Ovary (tissue), 9 donors: ENCODE measurements around the gene KCNN4. TPM values are rescaled to one million over a fixed set of nuclear protein-coding genes. Genes with fewer than 3 reads are reported as not detected.
A peak's percentile ranks its signal among the peaks of the same experiment; 100 is the strongest.

Source experiments
- DNase-seq, 5 donors: peaks; one replicate each; pipeline ENCODE4 v3.0.0-alpha.2; 2019 to 2020
- H3K27ac ChIP-seq, 2 donors: fragments of 200-600 bp; one replicate each; pipeline versions ENCODE4 v1.5.1 to v1.8.0; 2019 to 2022
- H3K27me3 ChIP-seq: fragments of 200-600 bp; one replicate; pipeline ENCODE4 v1.8.0; 2022
- H3K36me3 ChIP-seq: fragments of 200-600 bp; sonication (generic); one replicate; pipeline ENCODE4 v1.5.1; 2019
- H3K4me1 ChIP-seq: one replicate; pipeline ENCODE4 v1.8.1; 2013; ENCODE audit warnings: mild to moderate bottlenecking, moderate library complexity; ENCODE audit not compliant: insufficient read depth
- H3K4me3 ChIP-seq: fragments of 200-600 bp; sonication (generic); one replicate; pipeline ENCODE4 v1.5.1; 2017
- H3K9me3 ChIP-seq, 2 donors: fragments of 200-600 bp in 1 of 2; sonication (generic) in 1 of 2; one replicate each; pipeline versions ENCODE4 v1.5.1 to v1.8.1; 2013 to 2019; ENCODE audit warnings: mild to moderate bottlenecking in 1 of 2, moderate library complexity in 1 of 2
- CTCF ChIP-seq, 3 donors: fragments of 450-650 bp in 2 of 3; fragments of 200-600 bp in 1 of 3; IDR thresholded peaks; one replicate each; pipeline versions ENCODE4 v1.5.1 to v1.8.0; 2016 to 2022; ENCODE audit warnings: antibody characterized with exemption in 3 of 3, mild to moderate bottlenecking in 1 of 3
- EP300 ChIP-seq: sonication (generic); formaldehyde crosslinking; IDR thresholded peaks from one replicate; pipeline ENCODE4 v1.6.1; 2017; ENCODE audit warnings: antibody characterized with exemption
- POLR2A ChIP-seq: fragments of 450-650 bp; IDR thresholded peaks from one replicate; pipeline ENCODE4 v1.6.1; 2017; ENCODE audit warnings: antibody characterized with exemption, mild to moderate bottlenecking, moderate library complexity
- WGBS, 3 donors: extraction: QIAGEN DNeasy Blood & Tissue Kit in 1 of 3; methylation state at CpG; one replicate each; pipeline versions ENCODE4 v1.1.5 to v1.1.7; 2013 to 2017; 5-methylcytosine and 5-hydroxymethylcytosine counted together
- intact Hi-C, 4 donors: fragments of 100-400 bp; cut with DNase I; formaldehyde crosslinking; loops; one replicate each; pipeline versions ENCODE4 v1.11.0 to v1.15.1; 2022 to 2023
- polyA plus RNA-seq, 2 donors: library from polyadenylated mRNA; stranded (reverse); fragments of 200-250 nt in 1 of 2; fragments of 350-450 nt in 1 of 2; fragmentation: Illumina TruSeq in 1 of 2; extraction: RNeasy Lipid Tissue Mini Kit (QIAGEN cat#74804) in 1 of 2; gene quantifications; one replicate each; pipeline ENCODE4 v1.2.3, GENCODE V29; 2013 to 2014
- total RNA-seq, 7 donors: library from RNA; depleted of rRNA in 2 of 7; stranded (reverse); fragments of >200 nt in 2 of 7; fragmentation: NEBNext Ultra II Directional in 3 of 7; extraction: Animal tissue kit (Norgen Biotek cat#: 25700) in 3 of 7; gene quantifications; one replicate each; pipeline versions ENCODE4 v1.1.0 to v1.2.4, GENCODE V29; 2016 to 2023
- donor health status: DM: no; HTN: no; CAD: no; lungs with moderate emphysema.
- donor health status: DM: no; HTN: no; CAD: no.
- donor health status: Bipolar disorder and iron deficiency.
- donor health status: DM: yes; HTN: yes; CAD: no.
- donor health status: DM: no; HTN: no; CAD: no.
- donor health status: DM: yes; HTN: yes; CAD: no.

KCNN4 gene
- total and polyA plus RNA-seq, 9 donors, result 0.28 to 9.1 (median 2.5) TPM

GRCh38 chr19:43754503-43755255, 26.1 kb downstream of the KCNN4 start, which contains the start of gene SMG9:
Gene SMG9, minus strand, starts transcription at chr19:43754962. Its CDS starts 4,221 bp downstream, at chr19:43750741.
- peak; percentile 85 for TF ChIP-seq POLR2A
- TF ChIP-seq EP300, result no peak
- peak in 1 of 3 donors; percentile 27 for TF ChIP-seq CTCF (IDR thresholded peaks at IDR 0.05)
- Histone ChIP-seq H3K36me3 (no peaks in the 10 kb centered on the region), H3K4me1 (peaks cover 1% of the 10 kb centered on the region), H3K27ac (peak within 1 kb of the TSS; percentile 96 to 98), H3K9me3 (no peaks in the 10 kb centered on the region), H3K27me3 (no peaks in the 10 kb centered on the region), H3K4me3 (peak within 1 kb of the TSS; percentile 42)
- intact Hi-C loops, result loop anchor here in 1 of 4 donors (5.0 kb wide), 1 partner anchor 463 kb away; no protein-coding TSS in a partner anchor
- 0 to 1% (median 0%) methylated on average over 64 to 79 of the region's 79 CpGs for WGBS, 3 donors
- peak; percentile 98 to 99 (median 99) for DNase-seq

DNA sequence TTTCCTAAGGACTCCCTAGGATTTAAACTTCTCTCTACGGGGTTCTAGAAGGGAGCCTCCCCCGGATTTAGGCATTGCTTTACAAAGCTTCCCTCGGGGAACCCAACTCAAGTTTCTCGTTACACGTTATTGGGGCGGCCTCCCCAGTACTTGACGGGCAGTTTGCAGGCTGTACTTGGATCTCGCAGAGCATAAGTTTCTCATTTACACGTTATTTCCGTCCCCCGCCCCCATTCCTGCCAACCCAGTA, 26.6 kb downstream of the KCNN4 start:
- 0 to 1% (median 1%) methylated on average over 11 of the region's 11 CpGs for WGBS, 3 donors
- intact Hi-C loops, result loop anchor here in 1 of 4 donors (5.0 kb wide), 1 partner anchor 463 kb away; no protein-coding TSS in a partner anchor

DNA sequence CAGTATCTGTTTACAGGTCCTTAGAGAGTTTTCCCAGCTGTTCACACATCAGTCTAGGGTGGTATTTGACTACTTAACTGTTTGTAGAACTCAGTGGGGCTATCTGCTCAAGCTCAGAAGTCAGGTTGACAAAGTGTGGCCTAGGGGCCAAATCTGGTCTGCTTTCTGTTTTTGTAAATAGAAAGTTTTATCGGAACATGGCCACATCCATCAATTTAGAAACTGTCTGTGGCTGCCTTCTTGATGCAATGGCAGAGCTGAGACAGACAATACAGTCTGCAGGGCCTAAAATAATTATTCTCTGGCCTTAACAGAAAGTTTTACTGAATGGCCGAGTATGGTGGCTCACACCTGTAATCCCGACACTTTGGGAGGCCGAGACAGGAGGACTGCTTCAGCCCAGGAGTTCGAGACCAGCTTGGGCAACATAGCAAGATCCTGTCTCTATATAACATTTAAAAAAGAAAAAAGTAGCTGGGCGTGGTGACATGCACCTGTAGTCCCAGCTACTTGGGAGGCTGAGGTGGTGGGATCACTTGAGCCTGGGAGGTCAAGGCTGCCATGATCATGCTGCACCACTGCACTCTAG, 28.4 kb downstream of the KCNN4 start:
- intact Hi-C loops, result loop anchor here in 1 of 4 donors (5.0 kb wide), 1 partner anchor 465 kb away; no protein-coding TSS in a partner anchor
- Histone ChIP-seq H3K27me3 (no peaks in the 10 kb centered on the region), H3K36me3 (no peaks in the 10 kb centered on the region), H3K4me1 (peaks cover 1% of the 10 kb centered on the region), H3K4me3 (no peak overlapping the region), H3K9me3 (no peaks in the 10 kb centered on the region), H3K27ac (no peak overlapping the region)
- WGBS, 3 donors, result 92 to 96% (median 95%) methylated on average over 6 of the region's 6 CpGs
- TF ChIP-seq POLR2A, result no peak
- TF ChIP-seq EP300, result no peak
- TF ChIP-seq CTCF (IDR thresholded peaks at IDR 0.05), result no peak
- DNase-seq, result no peak

More for the DNA sequence above, 26.6 kb downstream of the KCNN4 start:
- no peaks in the 10 kb centered on the region for H3K27me3 ChIP-seq
- H3K36me3 ChIP-seq, result no peaks in the 10 kb centered on the region
- H3K4me3 ChIP-seq, result peak overlapping the region; percentile 42
- no peaks in the 10 kb centered on the region for H3K9me3 ChIP-seq
- no peak for TF ChIP-seq CTCF (IDR thresholded peaks at IDR 0.05)
- TF ChIP-seq EP300, result no peak
- no peak for TF ChIP-seq POLR2A
- H3K27ac ChIP-seq, result peak overlapping the region; percentile 96 to 98
- peaks cover 1% of the 10 kb centered on the region for H3K4me1 ChIP-seq
- no peak for DNase-seq

- DNase-seq, result no peak
- Histone ChIP-seq H3K4me3 (no peak overlapping the region), H3K27me3 (no peaks in the 10 kb centered on the region), H3K36me3 (no peaks in the 10 kb centered on the region), H3K4me1 (peaks cover 1% of the 10 kb centered on the region), H3K27ac (no peak overlapping the region), H3K9me3 (no peaks in the 10 kb centered on the region)
- TF ChIP-seq EP300 (no peak), CTCF (IDR thresholded peaks at IDR 0.05) (no peak), POLR2A (no peak)
- WGBS, 3 donors, result 79 to 86% (median 80%) methylated on average over 4 of the region's 4 CpGs
- intact Hi-C loops, result loop anchor here in 1 of 4 donors (5.0 kb wide), 1 partner anchor 466 kb away; no protein-coding TSS in a partner anchor
These were observed 29.1 kb downstream of the KCNN4 start for GRCh38 chr19:43751466-43752220.
